ENCODE results near the gene COL9A3.
A peak's percentile ranks its signal among the peaks of the same experiment; 100 is the strongest.

COL9A3 gene

DNA sequence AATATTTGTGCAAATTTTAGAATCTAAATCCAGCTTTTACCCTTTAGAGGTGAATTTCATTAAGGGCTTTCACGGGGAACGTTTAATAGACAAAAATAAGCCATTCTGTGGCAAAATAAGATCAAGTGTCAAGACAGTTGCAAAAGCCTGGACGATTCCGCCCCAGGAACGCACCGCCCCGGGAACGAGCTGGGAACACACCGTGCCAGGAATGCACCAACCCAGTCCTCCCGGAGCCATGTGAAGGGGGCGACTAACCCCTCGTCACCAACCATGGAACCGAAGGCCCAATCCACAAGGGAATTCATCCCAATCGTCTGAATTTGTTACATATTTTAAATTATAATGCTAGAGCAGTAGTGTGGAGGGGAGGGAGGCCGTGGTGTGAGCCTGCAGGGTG lies 65.6 kb downstream of the COL9A3 start:
- no peak for DNase-seq

DNA sequence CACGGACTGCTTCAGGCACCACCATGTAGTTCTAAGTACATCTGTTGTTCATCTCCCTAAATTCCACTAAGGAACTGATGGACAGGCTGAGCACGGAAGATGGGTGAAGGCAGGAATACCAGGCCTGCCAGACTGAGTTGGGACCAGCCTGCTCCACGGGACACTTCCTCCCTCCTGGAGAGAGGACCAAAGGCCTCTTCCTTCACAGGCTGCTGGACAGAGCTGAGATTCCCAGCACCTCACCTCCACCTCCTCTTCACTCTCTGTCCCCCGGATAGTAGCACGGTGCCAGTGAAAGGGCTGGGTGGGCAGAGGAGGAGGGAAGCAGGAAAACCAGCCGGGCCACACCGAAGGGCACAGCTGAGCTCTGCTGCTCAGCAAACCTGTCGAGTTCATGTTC lies 67.7 kb downstream of the COL9A3 start:
- DNase-seq: no peak

DNA sequence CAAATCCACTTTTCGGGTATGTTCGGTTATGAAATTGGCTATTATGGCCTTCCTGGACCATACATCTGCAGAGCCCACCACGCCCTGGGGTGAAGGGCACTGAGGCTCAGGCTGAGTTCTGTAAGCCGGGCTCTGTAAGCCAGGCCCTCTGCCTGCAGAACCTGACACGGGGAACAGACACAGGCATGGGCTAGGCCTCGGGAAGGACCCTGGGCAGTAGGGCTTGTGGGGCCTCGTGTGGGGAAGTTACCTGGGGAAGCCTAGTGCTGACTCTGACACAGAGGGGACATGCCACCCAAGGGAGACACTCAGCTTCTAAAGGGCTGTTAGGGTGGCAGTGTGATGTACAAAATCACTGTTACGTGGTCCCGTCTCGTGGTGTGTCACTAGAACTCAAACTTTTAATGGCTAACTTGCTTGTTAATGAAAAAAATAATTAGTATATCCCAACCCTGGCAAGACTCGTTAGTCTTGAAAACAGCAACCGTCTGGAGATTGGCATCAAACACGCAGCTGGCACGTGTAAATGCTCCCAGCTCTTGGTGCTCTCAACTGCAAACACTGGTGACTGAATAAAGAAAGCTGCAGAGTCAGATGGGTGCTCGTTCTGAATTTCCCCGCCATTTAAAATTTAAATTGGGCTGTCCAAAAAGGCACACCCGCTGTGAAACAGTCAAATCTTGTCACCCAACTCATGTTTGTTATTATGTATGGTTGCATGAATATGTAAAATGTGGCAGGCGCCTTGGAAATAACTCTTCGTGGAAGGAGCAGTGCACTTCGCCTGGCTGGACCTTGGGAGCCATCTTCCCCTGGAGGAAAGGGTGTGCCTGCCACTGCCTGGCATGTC lies 68.4 kb downstream of the COL9A3 start:
- no peak for DNase-seq

DNA sequence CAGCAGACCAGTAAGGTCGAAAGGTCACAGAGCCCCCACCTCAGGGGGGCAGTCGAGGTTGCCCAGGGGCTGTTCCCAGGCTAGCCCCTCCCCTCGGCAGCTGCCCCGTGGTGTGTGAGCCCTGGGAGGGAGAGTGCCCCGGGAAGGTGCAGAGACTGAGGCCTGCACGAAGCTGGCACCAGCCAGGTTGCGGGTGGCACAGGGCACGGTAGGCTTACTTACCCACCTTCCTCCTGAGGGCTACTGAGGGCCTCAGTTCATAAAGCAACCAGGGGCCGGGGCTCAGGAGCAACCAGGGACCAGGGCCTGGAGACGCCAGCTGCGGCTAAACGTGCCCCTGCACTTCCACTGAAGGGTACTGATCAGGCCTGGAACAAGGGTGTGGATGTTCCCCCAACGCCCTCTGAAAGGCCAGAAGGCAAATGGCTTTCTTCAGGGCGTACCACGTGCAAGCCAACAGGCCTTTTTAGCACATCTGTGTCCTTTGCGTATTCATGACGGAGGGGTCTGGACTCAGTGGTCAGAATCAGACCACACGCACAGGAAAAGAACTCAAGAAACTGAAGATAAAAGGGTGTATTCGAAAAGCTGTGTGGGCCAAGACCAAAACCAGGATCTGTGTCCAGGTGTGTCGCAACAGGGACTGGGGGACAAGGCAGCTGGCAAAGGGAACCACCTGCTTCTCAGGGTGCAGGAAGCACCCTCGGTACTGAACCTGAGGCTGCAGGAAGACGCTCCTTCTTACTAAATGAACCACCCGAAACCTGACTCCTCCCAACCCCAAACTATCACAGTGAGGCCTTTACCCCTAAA lies 69.3 kb downstream of the COL9A3 start:
- no peak for DNase-seq

DNA sequence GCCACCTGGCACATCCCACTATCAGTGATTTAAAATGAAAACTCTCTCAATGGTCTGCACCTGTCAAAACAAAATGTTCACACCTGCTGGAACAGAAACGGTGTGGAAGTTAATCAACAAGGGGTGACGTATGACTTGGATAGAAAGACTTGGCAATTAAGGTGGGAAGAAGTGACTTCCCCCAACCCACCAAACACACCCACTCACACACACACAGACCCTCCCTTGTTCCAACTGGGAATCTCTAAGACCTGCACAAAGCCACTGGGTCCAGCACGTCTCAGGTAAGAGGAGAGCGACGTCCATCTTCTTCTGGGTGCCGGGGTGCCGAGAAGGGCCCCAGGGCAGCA lies 69.8 kb downstream of the COL9A3 start:
- DNase-seq: no peak

DNA sequence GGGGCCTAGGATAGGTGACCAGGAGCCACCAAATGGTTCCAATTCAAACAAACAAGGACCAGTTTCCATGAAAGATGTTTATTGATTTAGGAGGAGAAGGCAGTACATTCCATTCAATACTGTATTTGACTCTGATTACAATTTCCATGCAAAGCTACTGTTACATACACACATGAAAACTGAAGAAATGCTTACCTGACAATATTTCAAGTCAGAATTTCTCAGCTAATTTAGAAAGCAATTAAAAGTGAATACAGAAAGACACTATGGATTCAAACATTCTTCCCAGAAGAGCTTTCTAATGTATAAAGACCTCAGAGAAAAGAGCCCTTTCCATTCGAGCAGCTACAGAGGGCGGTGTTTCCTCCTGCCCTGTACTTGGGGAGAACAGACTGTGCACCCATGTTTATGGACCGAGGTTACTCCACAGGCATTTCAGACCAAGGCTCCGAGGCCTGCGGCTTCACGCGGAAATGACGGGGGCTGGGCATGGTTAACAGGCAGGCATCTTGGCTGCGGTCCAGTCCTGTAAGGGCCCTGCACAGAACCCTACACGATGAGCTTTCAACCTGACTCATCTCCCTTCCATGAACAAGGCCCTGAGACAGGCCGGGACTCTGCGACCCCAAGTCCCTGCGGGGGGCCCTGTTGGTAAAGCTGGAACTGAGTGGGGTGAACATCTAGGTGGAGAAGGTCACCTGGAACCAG lies 70.5 kb downstream of the COL9A3 start:
- DNase-seq: peak; percentile 77

DNA sequence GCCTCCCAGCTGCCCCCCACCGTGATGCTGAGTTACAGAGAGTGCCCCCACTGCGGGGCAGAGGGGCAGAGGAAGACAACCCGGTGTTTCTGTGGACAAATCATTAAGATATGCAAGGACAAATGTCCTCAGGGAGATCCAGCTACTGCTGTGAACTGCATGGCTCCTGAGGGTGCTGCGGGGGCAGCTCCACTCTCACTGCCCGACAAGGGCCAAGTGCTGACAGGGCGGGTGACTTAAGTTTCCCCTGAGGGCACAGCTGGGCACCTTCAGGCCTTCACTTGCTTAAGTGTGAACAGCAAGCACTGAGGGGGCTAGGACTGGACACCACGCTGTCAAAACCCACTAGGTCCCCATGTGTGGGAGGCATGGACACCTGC lies 71.0 kb downstream of the COL9A3 start:
- no peak for DNase-seq

DNA sequence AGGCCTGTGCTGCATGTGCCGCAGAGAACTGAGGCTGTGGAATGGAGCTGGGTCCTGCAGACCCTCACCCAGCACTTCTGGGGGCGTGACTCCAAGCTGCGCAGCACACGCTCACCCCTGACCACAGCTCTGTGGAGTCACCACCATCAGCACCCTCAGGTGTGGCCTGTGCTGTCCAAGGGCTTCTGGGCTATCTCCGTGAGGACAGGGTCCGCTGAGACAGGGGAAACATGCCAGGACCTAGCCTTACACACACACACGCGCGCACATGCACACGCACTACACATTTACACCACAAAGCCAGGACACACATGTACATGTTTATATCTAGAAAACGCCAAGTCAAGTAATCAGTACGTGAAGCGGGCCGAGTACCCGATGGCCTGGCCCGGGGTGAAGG lies 71.6 kb downstream of the COL9A3 start:
- no peak for DNase-seq

DNA sequence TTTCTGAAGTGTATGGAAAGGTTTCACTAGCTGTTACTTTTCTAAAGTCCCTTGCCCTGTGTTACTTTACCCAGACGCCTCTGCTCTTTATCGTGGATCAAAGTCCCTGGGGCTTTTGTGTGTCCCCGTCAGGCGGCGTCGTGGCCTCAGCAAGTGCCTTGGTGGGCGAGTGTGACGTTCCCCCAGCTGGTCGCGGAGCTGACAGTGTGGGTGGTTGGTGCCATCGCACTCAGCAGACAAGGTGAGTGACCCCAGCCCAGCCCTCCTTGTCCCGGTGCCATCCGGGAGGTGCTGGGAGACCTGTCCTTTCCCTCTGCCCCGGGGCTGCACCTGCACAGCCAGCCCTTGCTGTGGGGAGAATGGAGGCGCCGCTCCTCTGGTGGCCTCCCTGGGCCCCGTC lies 72.1 kb downstream of the COL9A3 start:
- no peak for DNase-seq

DNA sequence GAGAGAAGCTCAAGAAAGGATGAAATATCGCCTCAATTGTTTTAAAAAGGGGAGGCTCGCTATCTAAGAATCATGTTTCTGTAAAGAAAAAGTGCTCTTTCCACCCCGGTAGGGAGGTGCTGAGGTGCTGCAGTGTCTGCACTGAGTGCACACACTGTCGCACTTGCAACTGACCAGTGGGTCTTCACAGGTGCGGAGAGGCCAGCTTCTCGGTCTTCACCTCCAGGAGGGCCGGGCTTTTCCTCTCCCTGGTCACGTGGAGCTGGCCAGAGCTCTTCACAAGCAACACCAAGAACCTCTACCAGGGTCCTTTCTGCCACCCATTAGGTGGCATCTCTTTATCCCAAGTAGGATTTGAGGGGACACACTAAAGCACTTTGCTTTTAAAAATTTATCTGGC lies 72.6 kb downstream of the COL9A3 start:
- DNase-seq: no peak

DNA sequence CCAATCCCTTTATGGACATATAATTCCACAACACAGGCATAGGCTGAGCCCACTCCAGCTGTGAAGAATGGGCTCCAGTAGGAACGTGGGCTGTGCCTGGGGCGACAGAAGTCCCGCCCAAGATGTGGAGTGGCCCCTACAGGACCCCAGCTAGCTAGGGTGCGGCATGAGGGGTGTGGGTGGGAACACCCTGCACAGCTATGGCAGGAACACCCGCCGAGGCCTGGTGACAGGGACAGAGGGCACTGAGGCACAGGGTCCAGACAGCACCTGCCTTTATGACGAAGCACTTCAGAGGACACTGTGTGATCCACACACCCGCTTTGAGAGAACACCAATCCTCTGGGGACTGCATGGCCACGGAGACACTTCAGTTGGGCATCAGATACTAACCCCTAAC lies 73.0 kb downstream of the COL9A3 start:
- no peak for DNase-seq

DNA sequence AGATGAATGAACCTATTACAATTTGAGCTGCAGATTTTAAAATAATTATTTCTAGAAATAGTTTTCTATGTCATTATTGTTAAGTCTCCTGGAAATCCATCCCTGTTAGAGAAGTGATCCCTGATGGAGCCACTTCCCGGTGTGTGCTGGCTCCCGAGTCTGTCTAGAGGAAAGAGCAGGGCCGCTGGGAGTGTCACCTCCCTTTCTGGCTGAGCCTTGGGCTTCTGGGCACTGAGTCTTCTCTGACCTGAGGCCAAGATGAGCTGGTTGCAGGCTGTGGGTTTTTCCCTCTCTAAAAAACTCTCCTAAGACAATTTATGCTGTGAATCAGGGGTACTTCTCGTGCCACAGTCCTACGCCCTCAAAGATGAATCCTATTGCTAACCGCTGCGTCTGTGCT lies 73.6 kb downstream of the COL9A3 start:
- DNase-seq: no peak

Data from right forelimb (tissue), 1 donor.